IMR-90 (cell line): ENCODE data around the gene CLEC1A. TPM values are rescaled to one million over a fixed set of nuclear protein-coding genes. Genes with fewer than 3 reads are reported as not detected.

ENCODE experiments used
- ATAC-seq: fragments of 200-7000 bp; cut with Tn5 transposase; 2 replicates; pipeline ENCODE4 v1.9.1; 2020; ENCODE audit warnings: low read depth, mild to moderate bottlenecking, moderate library complexity
- BruUV-seq: library from RNA; stranded (reverse); fragments of 400-500 nt; replicated peaks from 2 replicates; lab custom pipeline; 2021; lab: Mats Ljungman, UMichigan
- CTCF ChIA-PET: fragments of 300-600 bp; formaldehyde crosslinking; extraction: SDS; loops from one replicate; lab custom pipeline; 2021; ENCODE audit warnings: antibody characterized with exemption; lab: Yijun Ruan, JAX
- POLR2A ChIA-PET: fragments of 300-600 bp; sonication (Branson Sonifier 250); formaldehyde crosslinking; loops from one replicate; lab custom pipeline; 2022; ENCODE audit warnings: antibody characterized with exemption; ENCODE audit not compliant: unreplicated experiment; lab: Charles Lee
- DNase-seq: peaks from one replicate; pipeline ENCODE4 v3.0.0; 2013
- H2AFZ ChIP-seq: replicated peaks from 2 replicates; pipeline ENCODE3; 2013; ENCODE audit warnings: low read length, mild to moderate bottlenecking; ENCODE audit not compliant: poor library complexity
- H2AK5ac ChIP-seq: 2 replicates; pipeline ENCODE4 v1.6.1; 2013; ENCODE audit warnings: low read depth, low read length, inconsistent platforms
- H2AK9ac ChIP-seq: replicated peaks from 2 replicates; pipeline ENCODE3; 2013; ENCODE audit warnings: mild to moderate bottlenecking, low read depth, low read length, moderate library complexity; ENCODE audit not compliant: poor library complexity
- H2BK120ac ChIP-seq: 2 replicates; pipeline ENCODE4 v1.6.1; 2013; ENCODE audit warnings: low read depth, low read length, inconsistent platforms
- H2BK15ac ChIP-seq: 3 replicates; pipeline ENCODE4 v1.6.1; 2013; ENCODE audit warnings: low read depth, low read length, inconsistent platforms
- H2BK20ac ChIP-seq: 2 replicates; pipeline ENCODE4 v1.6.1; 2013; ENCODE audit warnings: low read depth, mild to moderate bottlenecking, inconsistent platforms, low read length, moderate library complexity
- H2BK5ac ChIP-seq: 2 replicates; pipeline ENCODE4 v1.6.1; 2013; ENCODE audit warnings: mild to moderate bottlenecking, low read depth, low read length, inconsistent platforms; ENCODE audit not compliant: poor library complexity, severe bottlenecking
- H3K14ac ChIP-seq: replicated peaks from 2 replicates; pipeline ENCODE4 v1.6.1; 2013; ENCODE audit warnings: low read depth, low read length, inconsistent platforms
- H3K18ac ChIP-seq: 2 replicates; pipeline ENCODE4 v1.6.1; 2013; ENCODE audit warnings: low read depth, low read length, control low read depth
- H3K23ac ChIP-seq: 2 replicates; pipeline ENCODE4 v1.6.1; 2013; ENCODE audit warnings: low read depth, low read length, inconsistent platforms
- H3K27ac ChIP-seq: 2 replicates; pipeline ENCODE4 v1.5.1; 2013; ENCODE audit warnings: mild to moderate bottlenecking, control low read depth, low read length; ENCODE audit not compliant: insufficient read depth
- H3K27me3 ChIP-seq: 2 replicates; pipeline ENCODE4 v1.6.1; 2013; ENCODE audit warnings: low read length; ENCODE audit not compliant: control insufficient read depth, insufficient read depth
- H3K36me3 ChIP-seq: 2 replicates; pipeline ENCODE4 v1.6.1; 2013; ENCODE audit warnings: low read length, mixed read lengths; ENCODE audit not compliant: control insufficient read depth, insufficient read depth
- H3K4ac ChIP-seq: 2 replicates; pipeline ENCODE4 v1.6.1; 2013; ENCODE audit warnings: low read depth, low read length, inconsistent platforms
- H3K4me1 ChIP-seq: 2 replicates; pipeline ENCODE4 v1.6.1; 2013; ENCODE audit warnings: low read length, mixed read lengths; ENCODE audit not compliant: control insufficient read depth, insufficient read depth
- H3K4me2 ChIP-seq: 2 replicates; pipeline ENCODE4 v1.6.1; 2013; ENCODE audit warnings: low read depth, mild to moderate bottlenecking, control low read depth, low read length, moderate library complexity
- H3K4me3 ChIP-seq: 2 replicates; pipeline ENCODE4 v1.5.1; 2013; ENCODE audit warnings: low read depth, mild to moderate bottlenecking, control low read depth, low read length, moderate library complexity; ENCODE audit not compliant: insufficient read depth
- H3K56ac ChIP-seq: 2 replicates; pipeline ENCODE4 v1.6.1; 2013; ENCODE audit warnings: low read length, inconsistent platforms; ENCODE audit not compliant: insufficient read depth; ENCODE audit errors: extremely low read depth
- H3K79me1 ChIP-seq, 2 experiments: 2 replicates each; pipeline ENCODE4 v1.6.1; 2013; ENCODE audit warnings: low read length in 2 of 2, inconsistent platforms in 1 of 2, low read depth in 1 of 2
- H3K9ac ChIP-seq: 2 replicates; pipeline ENCODE4 v1.6.1; 2013; ENCODE audit warnings: low read depth, low read length, control low read depth
- H3K9me1 ChIP-seq: 2 replicates; pipeline ENCODE4 v1.6.1; 2013; ENCODE audit warnings: low read length, inconsistent platforms; ENCODE audit not compliant: insufficient read depth
- H3K9me3 ChIP-seq: 2 replicates; pipeline ENCODE4 v1.6.1; 2013; ENCODE audit warnings: low read length; ENCODE audit not compliant: control insufficient read depth, insufficient read depth
- H4K20me1 ChIP-seq: 2 replicates; pipeline ENCODE4 v1.6.1; 2013; ENCODE audit warnings: low read length, inconsistent platforms; ENCODE audit not compliant: insufficient read depth
- H4K5ac ChIP-seq: 2 replicates; pipeline ENCODE4 v1.6.1; 2013; ENCODE audit warnings: mild to moderate bottlenecking, low read depth, low read length, control low read depth
- H4K8ac ChIP-seq, 2 experiments: 2 replicates each; pipeline ENCODE4 v1.6.1; 2013; ENCODE audit warnings: low read depth in 2 of 2, low read length in 2 of 2, control low read depth in 1 of 2, inconsistent platforms in 1 of 2
- H4K91ac ChIP-seq: 2 replicates; pipeline ENCODE4 v1.6.1; 2013; ENCODE audit warnings: low read depth, low read length, inconsistent platforms; ENCODE audit not compliant: insufficient read depth
- RFX5 ChIP-seq: IDR thresholded peaks from 2 replicates; pipeline ENCODE4 v1.8.0; 2012; ENCODE audit warnings: low read depth, mild to moderate bottlenecking, low read length, moderate library complexity
- WGBS, 2 experiments: methylation state at CpG; one replicate each; pipeline versions ENCODE4 v1.1.5 to v1.1.7; 2013; ENCODE audit warnings: missing lambda C conversion rate in 2 of 2; ENCODE audit not compliant: insufficient read length in 1 of 2; ENCODE audit errors: extremely low coverage in 2 of 2; 5-methylcytosine and 5-hydroxymethylcytosine counted together
- dilution Hi-C: fragments of 300-500 bp; cut with HindIII; formaldehyde crosslinking; loops from one replicate; pipeline ENCODE4 v1.14.3; 2018; ENCODE audit warnings: low sequenced_read_pairs; ENCODE audit not compliant: unreplicated experiment
- in situ Hi-C: fragments of 300-500 bp; cut with MboI; formaldehyde crosslinking; loops from 3 replicates; pipeline ENCODE4 v1.14.3; 2019; ENCODE audit warnings: low sequenced_read_pairs, inconsistent platforms, mixed read lengths
- intact Hi-C: fragments of 100-400 bp; cut with micrococcal nuclease; formaldehyde crosslinking; loops from 2 replicates; pipeline ENCODE4 v1.10.0; 2022
- polyA plus RNA-seq, 3 experiments: library from polyadenylated mRNA; depleted of rRNA; stranded (reverse); fragments of >200 nt; gene quantifications; 2 replicates each; pipeline ENCODE4 v1.2.3, GENCODE V29; 2012; ENCODE audit warnings: low replicate concordance in 1 of 3
- total RNA-seq: library from RNA; depleted of rRNA; stranded (reverse); fragments of >200 nt; gene quantifications from 2 replicates; pipeline ENCODE4 v1.2.3, GENCODE V29; 2012

The CLEC1A gene
- total and polyA plus RNA-seq, 2 of the 4 experiments (the other 2 are of a cell fraction): not detected

DNA sequence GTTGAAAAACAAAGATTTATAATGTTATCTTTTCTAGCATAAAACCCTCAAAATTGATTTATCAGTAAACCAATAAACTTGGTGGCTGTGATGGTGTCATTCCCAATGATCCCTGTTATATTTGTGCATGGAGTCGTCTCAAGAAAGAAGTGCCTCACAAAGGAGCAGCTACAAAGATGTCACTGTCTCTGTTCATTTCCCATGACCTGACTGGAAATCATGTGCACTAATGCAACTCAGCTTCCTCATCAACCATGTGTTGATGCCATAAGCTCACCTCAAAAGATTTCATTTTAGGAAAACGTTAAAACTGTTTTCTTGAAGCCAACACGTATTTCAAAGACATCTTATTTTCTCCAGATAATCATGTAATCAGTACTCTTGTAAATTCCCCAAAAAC lies 28.8 kb downstream of the CLEC1A start:
- Histone ChIP-seq H3K9me3 (no peaks in the 10 kb centered on the region), H2BK15ac (no peak overlapping the region), H3K14ac (no peak overlapping the region), H2AK9ac (no peak overlapping the region), H3K4ac (no peak overlapping the region), H3K56ac (no peak overlapping the region), H4K5ac (no peak overlapping the region), H3K9me1 (0 out of 2 replicates have a peak, but pooled peaks cover 3% of the 10 kb centered on the region), H2AK5ac (no peak overlapping the region), H3K4me2 (no peak overlapping the region), H3K4me1 (peaks cover 4% of the 10 kb centered on the region), H2BK120ac (peak overlapping the region; percentile 2; the same call in 1 of the 2 replicates), H2BK5ac (no peak overlapping the region), H4K91ac (no peak overlapping the region), H3K27ac (no peak overlapping the region), H3K36me3 (no peaks in the 10 kb centered on the region), H3K18ac (no peak overlapping the region), H4K20me1 (no peaks in the 10 kb centered on the region), H3K79me1 (no peaks in the 10 kb centered on the region), H2BK20ac (no peak overlapping the region), H4K8ac (no peak overlapping the region), H3K27me3 (no peaks in the 10 kb centered on the region), H3K23ac (no peak overlapping the region), H2AFZ (no peak overlapping the region), H3K4me3 (no peak overlapping the region), H3K9ac (no peak overlapping the region)
- CTCF ChIA-PET: interaction anchor here (0.6 to 1.4 kb wide), 2 partner anchors 14 to 21 kb away, joined by 4 to 6 read pairs; no protein-coding TSS in a partner anchor
- WGBS, 2 experiments: no CpG with 5 or more reads among the region's 3 CpGs
- in situ Hi-C loops: no loop called here
- intact Hi-C loops: no loop called here
- dilution Hi-C loops: no loop called here
- DNase-seq (no peak), ATAC-seq (no peak)
- no peak for TF ChIP-seq RFX5
- no TSS peak for BruUV-seq
- POLR2A ChIA-PET: no interaction called here
